DMS79 (cell line): Measurements from ENCODE around the gene NRCAM.

ENCODE experiments used
- DNase-seq: peaks from one replicate; lab custom pipeline; 2025; lab: John Stamatoyannopoulos, UW

Gene NRCAM

GRCh38 chr7:108246227-108246837, 209.9 kb downstream of the NRCAM start:
- DNase-seq, result peak; percentile 62

- DNase-seq, result no peak
These were observed 210.6 kb downstream of the NRCAM start for GRCh38 chr7:108245523-108246226.

GRCh38 chr7:108244110-108244509, 212.1 kb downstream of the NRCAM start:
- DNase-seq, result no peak

GRCh38 chr7:108239501-108240225, 216.6 kb downstream of the NRCAM start:
- DNase-seq, result peak; percentile 84

- no peak for DNase-seq
These were observed 219.4 kb downstream of the NRCAM start for GRCh38 chr7:108236681-108237415.

- DNase-seq, result no peak
These were observed 220.7 kb downstream of the NRCAM start for GRCh38 chr7:108235451-108236061.

GRCh38 chr7:108234971-108235450, 221.2 kb downstream of the NRCAM start:
- no peak for DNase-seq

- no peak for DNase-seq
These were observed 222.0 kb downstream of the NRCAM start for GRCh38 chr7:108234281-108234680.

GRCh38 chr7:108232076-108232475, 224.2 kb downstream of the NRCAM start:
- DNase-seq, result no peak

GRCh38 chr7:108231221-108231620, 225.0 kb downstream of the NRCAM start:
- no peak for DNase-seq

GRCh38 chr7:108227366-108227765, 228.9 kb downstream of the NRCAM start:
- DNase-seq, result no peak

GRCh38 chr7:108226816-108227299, 229.4 kb downstream of the NRCAM start:
- DNase-seq, result no peak

- DNase-seq, result no peak
These were observed 230.6 kb downstream of the NRCAM start for GRCh38 chr7:108225531-108226181.

- DNase-seq, result no peak
These were observed 231.8 kb downstream of the NRCAM start for GRCh38 chr7:108224387-108224786.

- DNase-seq, result no peak
These were observed 233.9 kb downstream of the NRCAM start for GRCh38 chr7:108222236-108222892.

- peak; percentile 27 for DNase-seq
These were observed 244.6 kb downstream of the NRCAM start for GRCh38 chr7:108211382-108212201.

GRCh38 chr7:108210796-108211195, 245.4 kb downstream of the NRCAM start:
- DNase-seq, result no peak

GRCh38 chr7:108205311-108205710, 250.9 kb downstream of the NRCAM start:
- DNase-seq, result no peak

GRCh38 chr7:108204281-108204796, 251.9 kb downstream of the NRCAM start:
- DNase-seq, result no peak
